GM12875 (cell line): Measurements from ENCODE around the gene DCX.

Experiments used
- H3K4me3 ChIP-seq: one replicate; pipeline ENCODE4 v1.5.1; 2011; ENCODE audit warnings: low read depth, low read length, control low read depth
- CTCF ChIP-seq: IDR thresholded peaks from 2 replicates; pipeline ENCODE4 v1.5.1; 2011; ENCODE audit warnings: low read depth, mild to moderate bottlenecking, control low read depth, inconsistent platforms, low read length, moderate library complexity, borderline replicate concordance; ENCODE audit not compliant: insufficient read depth

DCX gene

GRCh38 chrX:111435469-111435868 is 23.5 kb upstream of the DCX start:
- no peak for TF ChIP-seq CTCF
- no peak overlapping the region for H3K4me3 ChIP-seq

DNA sequence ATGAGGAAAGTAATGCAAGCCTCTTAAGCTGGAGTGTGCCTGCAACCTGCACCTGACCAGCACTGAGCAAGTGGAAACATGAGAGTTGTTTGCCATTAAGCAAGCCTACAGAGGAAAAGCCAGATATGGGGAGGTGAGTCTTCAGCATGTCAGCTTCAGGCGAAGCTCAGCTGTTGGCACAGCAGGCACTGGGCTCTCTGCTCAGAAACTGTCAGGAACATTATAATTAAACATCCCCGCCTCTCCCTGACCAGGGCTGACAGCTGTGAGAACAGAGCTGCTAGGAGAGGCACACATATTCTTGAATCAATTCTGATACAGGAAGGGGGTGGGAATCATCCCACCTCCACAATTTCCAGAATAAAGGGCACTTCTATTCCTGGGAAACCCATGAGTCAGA is 19.0 kb upstream of the DCX start:
- no peak for TF ChIP-seq CTCF
- no peak overlapping the region for H3K4me3 ChIP-seq

- TF ChIP-seq CTCF: no peak
- H3K4me3 ChIP-seq: no peak overlapping the region
Observed at GRCh38 chrX:111411557-111411956, 435 bp downstream of the DCX start.

- TF ChIP-seq CTCF: no peak
- no peak overlapping the region for H3K4me3 ChIP-seq
Observed at GRCh38 chrX:111410590-111411078, 1.4 kb downstream of the DCX start.

- TF ChIP-seq CTCF: no peak
- H3K4me3 ChIP-seq: no peak overlapping the region
Observed at GRCh38 chrX:111409326-111409725, 2.7 kb downstream of the DCX start.

- TF ChIP-seq CTCF: no peak
- no peak overlapping the region for H3K4me3 ChIP-seq
Observed at GRCh38 chrX:111407948-111408347, 4.0 kb downstream of the DCX start.

GRCh38 chrX:111402344-111402743 is 9.6 kb downstream of the DCX start:
- H3K4me3 ChIP-seq: no peak overlapping the region
- TF ChIP-seq CTCF: no peak
